HepG2 (cell line): ENCODE data around the gene HLA-DRA. TPM values are rescaled to one million over a fixed set of nuclear protein-coding genes. Genes with fewer than 3 reads are reported as not detected.

ENCODE experiments used
- ATAC-seq: fragments of 200-7000 bp; cut with Tn5 transposase; 3 replicates; pipeline ENCODE4 v1.9.1; 2020; ENCODE audit warnings: mild to moderate bottlenecking, moderate library complexity
- BruUV-seq: library from RNA; stranded (reverse); fragments of 400-500 nt; replicated peaks from 2 replicates; lab custom pipeline; 2021; lab: Mats Ljungman, UMichigan
- CTCF ChIA-PET: fragments of 300-600 bp; formaldehyde crosslinking; extraction: SDS; loops from one replicate; lab custom pipeline; 2021; ENCODE audit warnings: low total read pairs, inconsistent platforms, low intra/inter-chr PET ratio; lab: Yijun Ruan, JAX
- POLR2A ChIA-PET: fragments of 350-600 bp; sonication (Branson Sonifier 250); formaldehyde crosslinking; loops from one replicate; lab custom pipeline; 2020; ENCODE audit warnings: antibody characterized with exemption, inconsistent platforms; lab: Yijun Ruan, JAX
- DNase-seq: peaks from one replicate; pipeline ENCODE4 v3.0.0-alpha.2; 2015; ENCODE audit warnings: low spot score
- FAIRE-seq: peaks from 3 replicates; lab custom pipeline; 2011; peaks lifted over from hg19 to GRCh38; lab: Jason Lieb, UNC
- H2AFZ ChIP-seq: one replicate; pipeline ENCODE4 v1.6.1; 2011; ENCODE audit warnings: low read length, inconsistent platforms
- H3K27ac ChIP-seq: fragments of 300-600 bp; 3 replicates; pipeline ENCODE4 v1.8.0; 2011; ENCODE audit warnings: mixed run types, mild to moderate bottlenecking, mixed read lengths, low read length, inconsistent platforms; ENCODE audit not compliant: insufficient read depth; ENCODE audit errors: extremely low read length
- H3K27me3 ChIP-seq, 2 experiments: fragments of 200-600 bp in 1 of 2; 2 replicates in 1 of 2; 3 replicates in 1 of 2; pipeline versions ENCODE4 v1.6.0 to v1.8.0; 2011; ENCODE audit warnings: low read length in 2 of 2, mild to moderate bottlenecking in 2 of 2, moderate library complexity in 2 of 2, inconsistent platforms in 1 of 2; ENCODE audit not compliant: insufficient read depth in 2 of 2, control insufficient read depth in 1 of 2
- H3K36me3 ChIP-seq, 2 experiments: fragments of 200-600 bp in 1 of 2; replicated peaks in 1 of 2; 2 replicates in 1 of 2; 3 replicates in 1 of 2; pipeline versions ENCODE4 v1.5.1 to v1.8.0; 2011; ENCODE audit warnings: low read length in 2 of 2, inconsistent platforms in 1 of 2; ENCODE audit not compliant: insufficient read depth in 2 of 2, control insufficient read depth in 1 of 2
- H3K4me1 ChIP-seq: 2 replicates; pipeline ENCODE4 v1.5.1; 2012; ENCODE audit warnings: low read length, inconsistent platforms; ENCODE audit not compliant: insufficient read depth
- H3K4me2 ChIP-seq: 2 replicates; pipeline ENCODE4 v1.6.0; 2011; ENCODE audit warnings: low read depth, low read length, inconsistent platforms
- H3K4me3 ChIP-seq, 3 experiments: fragments of 200-600 bp in 1 of 3; sonication (generic), shearing (Covaris generic) in 1 of 3; replicated peaks in 1 of 3; 2 replicates each; pipeline ENCODE4 v1.5.1; 2011 to 2016; ENCODE audit warnings: low read length in 3 of 3, inconsistent platforms in 2 of 3, low read depth in 2 of 3, mild to moderate bottlenecking in 2 of 3, control low read depth in 1 of 3, mixed read lengths in 1 of 3; ENCODE audit not compliant: insufficient read depth in 1 of 3
- H3K79me2 ChIP-seq: one replicate; pipeline ENCODE4 v1.6.1; 2011; ENCODE audit warnings: low read length, inconsistent platforms; ENCODE audit not compliant: insufficient read depth
- H3K9ac ChIP-seq: 2 replicates; pipeline ENCODE4 v1.6.0; 2011; ENCODE audit warnings: mild to moderate bottlenecking, low read depth, low read length, inconsistent platforms; ENCODE audit not compliant: insufficient read depth
- H3K9me3 ChIP-seq: 2 replicates; pipeline ENCODE4 v1.5.1; 2012; ENCODE audit warnings: mild to moderate bottlenecking, low read length
- H4K20me1 ChIP-seq: 2 replicates; pipeline ENCODE4 v1.6.0; 2011; ENCODE audit warnings: inconsistent platforms, mild to moderate bottlenecking, low read length, moderate library complexity; ENCODE audit not compliant: insufficient read depth
- FLYWCH1 ChIP-seq: sonication (generic); formaldehyde crosslinking; IDR thresholded peaks from 2 replicates; pipeline ENCODE4 v1.8.1; 2023; ENCODE audit warnings: mild to moderate bottlenecking, missing genetic modification reagents
- FOXO1 ChIP-seq: sonication (generic); formaldehyde crosslinking; IDR thresholded peaks from 2 replicates; pipeline ENCODE4 v1.4.0; 2020; ENCODE audit warnings: missing genetic modification reagents
- IRX3 ChIP-seq: sonication (generic); formaldehyde crosslinking; IDR thresholded peaks from 2 replicates; pipeline ENCODE4 v1.8.1; 2023; ENCODE audit warnings: mild to moderate bottlenecking, low read depth, missing genetic modification reagents, borderline replicate concordance
- LCORL ChIP-seq, 2 experiments: fragments of 450-650 bp in 1 of 2; sonication (generic) in 1 of 2; formaldehyde crosslinking in 1 of 2; IDR thresholded peaks; 2 replicates each; pipeline versions ENCODE4 v1.5.0 to v1.6.1; 2017 to 2020; ENCODE audit warnings: antibody characterized with exemption in 1 of 2, missing genetic modification reagents in 1 of 2
- NFE2L2 ChIP-seq: fragments of 150-350 bp; IDR thresholded peaks from 2 replicates; pipeline ENCODE4 v1.6.1; 2014; ENCODE audit warnings: low read length
- SAFB2 ChIP-seq: sonication (generic); formaldehyde crosslinking; IDR thresholded peaks from 2 replicates; pipeline ENCODE4 v1.5.1; 2020; ENCODE audit warnings: missing genetic modification reagents, low read depth, mild to moderate bottlenecking, borderline replicate concordance
- SMARCC2 ChIP-seq: fragments of 450-650 bp; IDR thresholded peaks from 2 replicates; pipeline ENCODE4 v1.6.1; 2017; ENCODE audit warnings: antibody characterized with exemption, mild to moderate bottlenecking
- SP140L ChIP-seq: sonication (generic); formaldehyde crosslinking; IDR thresholded peaks from 2 replicates; pipeline ENCODE4 v1.4.0; 2020; ENCODE audit warnings: missing genetic modification reagents, borderline replicate concordance
- TCF7L2 ChIP-seq: IDR thresholded peaks from 2 replicates; pipeline ENCODE4 v1.6.1; 2011; ENCODE audit warnings: mild to moderate bottlenecking, low read depth, low read length, moderate library complexity
- ZNF350 ChIP-seq: sonication (generic); formaldehyde crosslinking; IDR thresholded peaks from 2 replicates; pipeline ENCODE4 v1.4.0; 2020; ENCODE audit warnings: mild to moderate bottlenecking, low read depth, missing genetic modification reagents, borderline replicate concordance
- ZNF552 ChIP-seq: sonication (generic); formaldehyde crosslinking; IDR thresholded peaks from 2 replicates; pipeline ENCODE4 v1.9.0; 2022; ENCODE audit warnings: missing genetic modification reagents, mild to moderate bottlenecking, borderline replicate concordance
- ZNF572 ChIP-seq: sonication (generic); formaldehyde crosslinking; IDR thresholded peaks from 2 replicates; pipeline ENCODE4 v1.5.1; 2020; ENCODE audit warnings: mild to moderate bottlenecking, missing genetic modification reagents
- ZNF674 ChIP-seq: sonication (generic); formaldehyde crosslinking; IDR thresholded peaks from 2 replicates; pipeline ENCODE4 v1.5.0; 2020; ENCODE audit warnings: low read depth, mild to moderate bottlenecking, missing genetic modification reagents
- ZNF781 ChIP-seq: sonication (generic); formaldehyde crosslinking; IDR thresholded peaks from 2 replicates; pipeline ENCODE4 v1.5.1; 2020; ENCODE audit warnings: borderline replicate concordance, mild to moderate bottlenecking, missing genetic modification reagents; ENCODE audit errors: not compliant biosample characterization
- WGBS: methylation state at CpG from one replicate; pipeline ENCODE4 v1.1.6; 2017; ENCODE audit warnings: low lambda C conversion rate; 5-methylcytosine and 5-hydroxymethylcytosine counted together
- in situ Hi-C: cut with HindIII; loops from 2 replicates; pipeline ENCODE4 v1.10.0; 2017; ENCODE audit warnings: low pct_unique_long_range_greater_than_20kb; ENCODE audit not compliant: extremely low pct_ligation_motif_present
- intact Hi-C: fragments of 100-400 bp; cut with micrococcal nuclease; formaldehyde crosslinking; loops from one replicate; pipeline ENCODE4 v1.10.0; 2022; ENCODE audit not compliant: unreplicated experiment
- polyA plus RNA-seq, 8 experiments: library from polyadenylated mRNA; depleted of rRNA in 3 of 8; stranded (reverse) in 7 of 8; unstranded in 1 of 8; fragments of >200 nt; fragmentation: Illumina TruSeq in 4 of 8; extraction: Trizol in 4 of 8; gene quantifications; 2 replicates each; pipeline versions ENCODE4 v1.2.1 to v1.2.3, GENCODE V29; 2011 to 2016; ENCODE audit warnings: low read depth in 4 of 8, missing spikeins in 1 of 8, mixed read lengths in 1 of 8; ENCODE audit not compliant: insufficient read depth in 1 of 8
- total RNA-seq, 5 experiments: library from RNA; depleted of rRNA; stranded (reverse); fragments of >200 nt; fragmentation: Illumina TruSeq; extraction: Trizol; gene quantifications; 2 replicates each; pipeline ENCODE4 v1.2.3, GENCODE V29; 2016; ENCODE audit warnings: low read depth in 1 of 5
- TF ChIP-seq, protein P1 (sequence below): sonication (generic); formaldehyde crosslinking; IDR thresholded peaks from 2 replicates; pipeline ENCODE4 v1.4.0; 2020; ENCODE audit warnings: missing genetic modification reagents
- TF ChIP-seq, protein P2 (sequence below): sonication (generic); formaldehyde crosslinking; IDR thresholded peaks from 2 replicates; pipeline ENCODE4 v1.4.0; 2020; ENCODE audit warnings: mild to moderate bottlenecking, missing genetic modification reagents

The HLA-DRA gene
- total and polyA plus RNA-seq, 2 of the 13 experiments (the other 11 are each of a cell fraction or from before 2014, with no cell fraction given), result not detected

DNA sequence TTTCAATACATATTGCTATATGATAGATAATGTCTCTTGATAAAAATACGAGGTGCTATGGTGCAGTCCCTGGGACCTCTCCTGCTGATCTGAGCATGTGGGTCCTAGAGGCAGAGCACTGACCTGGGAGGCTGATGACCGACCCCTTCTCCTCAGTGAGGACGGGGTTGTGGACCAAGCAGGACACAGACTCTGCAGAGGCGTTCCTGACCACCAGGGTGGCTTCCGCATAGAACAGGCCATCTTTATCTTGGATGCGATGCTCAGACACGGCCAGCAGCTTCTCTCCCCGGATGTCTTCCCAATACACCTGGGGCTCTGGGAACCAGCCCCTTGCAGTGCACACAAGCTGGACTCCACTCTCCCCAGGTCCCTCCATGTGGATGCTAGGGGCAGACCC is 36.9 kb upstream of the HLA-DRA start (continued):
- TF ChIP-seq SMARCC2, result no peak

DNA sequence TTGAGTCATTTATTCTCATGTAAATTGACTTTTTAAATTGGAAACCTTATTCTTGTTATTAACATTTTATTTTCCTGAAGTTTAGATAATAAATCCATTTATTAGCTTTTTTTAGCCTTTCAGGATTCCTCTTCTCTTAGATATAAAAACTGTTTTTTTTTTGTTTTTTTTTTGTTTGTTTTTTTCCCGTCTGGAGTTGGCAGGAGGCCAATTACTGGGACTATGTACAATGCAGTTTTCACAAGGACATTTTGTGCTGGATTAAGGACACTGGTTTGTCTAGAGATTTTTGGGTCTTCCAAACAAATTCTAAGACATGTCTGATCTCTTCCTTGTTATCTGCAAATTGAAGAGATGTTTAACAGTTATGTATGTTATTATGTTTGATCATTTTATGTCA is 34.0 kb upstream of the HLA-DRA start:
- POLR2A ChIA-PET, result no interaction called here
- DNase-seq, result no peak
- CTCF ChIA-PET, result no interaction called here

DNA sequence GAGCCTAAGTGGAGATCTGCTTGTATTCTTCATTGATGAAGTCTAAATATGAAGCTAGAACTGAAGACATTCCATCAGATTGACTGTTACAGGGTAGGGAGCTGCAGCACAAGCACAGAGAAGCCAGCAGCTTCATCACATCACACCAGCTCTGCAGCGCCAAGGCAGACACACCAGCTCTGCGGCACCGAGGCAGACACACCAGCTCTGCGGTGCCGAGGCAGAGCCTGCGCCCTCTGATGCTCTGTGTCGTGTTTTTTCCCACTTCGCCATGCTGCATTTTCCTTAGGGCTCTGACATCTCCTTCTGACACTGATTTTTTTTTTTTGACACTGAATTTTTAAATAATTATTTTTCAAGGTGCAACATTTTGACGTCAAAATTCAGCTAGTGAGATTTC is 33.5 kb upstream of the HLA-DRA start:
- H4K20me1 ChIP-seq, result no peaks in the 10 kb centered on the region
- no peaks in the 10 kb centered on the region for H3K79me2 ChIP-seq
- FAIRE-seq (no peak), ATAC-seq (no peak), DNase-seq (no peak)
- in situ Hi-C loops, result no loop called here
- no peak overlapping the region for H3K4me3 ChIP-seq
- POLR2A ChIA-PET, result no interaction called here
- no peaks in the 10 kb centered on the region for H3K4me1 ChIP-seq
- CTCF ChIA-PET, result no interaction called here
- 28% methylated on average over 9 of the region's 9 CpGs for WGBS
- H3K27me3 ChIP-seq, result peaks cover 0 to 32% of the 10 kb centered on the region in 2 experiments; a peak in 2 of 5 replicates
- no peak overlapping the region for H3K4me2 ChIP-seq
- H3K27ac ChIP-seq, result no peak overlapping the region
- no peaks in the 10 kb centered on the region for H3K36me3 ChIP-seq
- H2AFZ ChIP-seq, result no peak overlapping the region
- no peaks in the 10 kb centered on the region for H3K9me3 ChIP-seq
- no peak overlapping the region for H3K9ac ChIP-seq
- intact Hi-C loops, result no loop called here
- BruUV-seq, result no TSS peak
- TF ChIP-seq, protein P1, sequence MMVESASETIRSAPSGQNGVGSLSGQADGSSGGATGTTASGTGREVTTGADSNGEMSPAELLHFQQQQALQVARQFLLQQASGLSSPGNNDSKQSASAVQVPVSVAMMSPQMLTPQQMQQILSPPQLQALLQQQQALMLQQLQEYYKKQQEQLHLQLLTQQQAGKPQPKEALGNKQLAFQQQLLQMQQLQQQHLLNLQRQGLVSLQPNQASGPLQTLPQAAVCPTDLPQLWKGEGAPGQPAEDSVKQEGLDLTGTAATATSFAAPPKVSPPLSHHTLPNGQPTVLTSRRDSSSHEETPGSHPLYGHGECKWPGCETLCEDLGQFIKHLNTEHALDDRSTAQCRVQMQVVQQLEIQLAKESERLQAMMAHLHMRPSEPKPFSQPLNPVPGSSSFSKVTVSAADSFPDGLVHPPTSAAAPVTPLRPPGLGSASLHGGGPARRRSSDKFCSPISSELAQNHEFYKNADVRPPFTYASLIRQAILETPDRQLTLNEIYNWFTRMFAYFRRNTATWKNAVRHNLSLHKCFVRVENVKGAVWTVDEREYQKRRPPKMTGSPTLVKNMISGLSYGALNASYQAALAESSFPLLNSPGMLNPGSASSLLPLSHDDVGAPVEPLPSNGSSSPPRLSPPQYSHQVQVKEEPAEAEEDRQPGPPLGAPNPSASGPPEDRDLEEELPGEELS (CRISPR knock-in tag), result no peak
- no peak for TF ChIP-seq ZNF552 (CRISPR knock-in tag)
- TF ChIP-seq NFE2L2, result no peak
- no peak for TF ChIP-seq SAFB2 (CRISPR knock-in tag)
- TF ChIP-seq FOXO1 (CRISPR knock-in tag), result no peak
- no peak for TF ChIP-seq ZNF674
- no peak for TF ChIP-seq SP140L (CRISPR knock-in tag)
- TF ChIP-seq FLYWCH1 (CRISPR knock-in tag), result no peak
- TF ChIP-seq, protein P2, sequence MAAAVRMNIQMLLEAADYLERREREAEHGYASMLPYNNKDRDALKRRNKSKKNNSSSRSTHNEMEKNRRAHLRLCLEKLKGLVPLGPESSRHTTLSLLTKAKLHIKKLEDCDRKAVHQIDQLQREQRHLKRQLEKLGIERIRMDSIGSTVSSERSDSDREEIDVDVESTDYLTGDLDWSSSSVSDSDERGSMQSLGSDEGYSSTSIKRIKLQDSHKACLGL (CRISPR knock-in tag), result no peak
- TF ChIP-seq ZNF350, result no peak
- TF ChIP-seq ZNF781 (CRISPR knock-in tag), result no peak
- no peak for TF ChIP-seq IRX3 (CRISPR knock-in tag)
- TF ChIP-seq ZNF572 (CRISPR knock-in tag), result no peak

More for the DNA sequence above, 34.0 kb upstream of the HLA-DRA start:
- FAIRE-seq, result no peak
- Histone ChIP-seq H3K27me3 (peaks cover 0 to 28% of the 10 kb centered on the region in 2 experiments; a peak in 2 of 5 replicates), H2AFZ (no peak overlapping the region)
- TF ChIP-seq LCORL (IDR thresholded peaks at IDR 0.05) (peak; percentile 72), LCORL (CRISPR knock-in tag; IDR thresholded peaks at IDR 0.05) (no peak), TCF7L2 (no peak)
- TF ChIP-seq, all 625 proteins: peak for 1
- no TSS peak for BruUV-seq
- intact Hi-C loops (no loop called here), in situ Hi-C loops (no loop called here)
- no peaks in the 10 kb centered on the region for H4K20me1 ChIP-seq
- no peaks in the 10 kb centered on the region for H3K9me3 ChIP-seq
- H3K27ac ChIP-seq, result no peak overlapping the region
- no peak overlapping the region for H3K4me3 ChIP-seq
- WGBS, result 2% methylated on average over 1 of the region's 1 CpG
- H3K36me3 ChIP-seq, result no peaks in the 10 kb centered on the region
- ATAC-seq, result no peak
- no peaks in the 10 kb centered on the region for H3K4me1 ChIP-seq
- no peaks in the 10 kb centered on the region for H3K79me2 ChIP-seq
- H3K4me2 ChIP-seq, result no peak overlapping the region
- H3K9ac ChIP-seq, result no peak overlapping the region
